GM12874 (cell line): ENCODE measurements around the gene MOGAT3.

ENCODE experiments used
- CTCF ChIP-seq: IDR thresholded peaks from 2 replicates; pipeline ENCODE4 v1.5.1; 2011; ENCODE audit warnings: low read depth, mild to moderate bottlenecking, control low read depth, low read length, moderate library complexity; ENCODE audit not compliant: insufficient read depth

The MOGAT3 gene

GRCh38 chr7:101167645-101168411, 33.0 kb downstream of the MOGAT3 start:
- TF ChIP-seq CTCF: no peak

- no peak for TF ChIP-seq CTCF
These were observed 33.8 kb downstream of the MOGAT3 start for GRCh38 chr7:101166909-101167644.

- TF ChIP-seq CTCF: no peak
These were observed 34.3 kb downstream of the MOGAT3 start for GRCh38 chr7:101166648-101166908.

- TF ChIP-seq CTCF: no peak
These were observed 34.7 kb downstream of the MOGAT3 start for GRCh38 chr7:101165958-101166647.

- TF ChIP-seq CTCF: no peak
These were observed 35.5 kb downstream of the MOGAT3 start, which contains the start of gene VGF for GRCh38 chr7:101165075-101165957. TSS of gene VGF (minus strand) at chr7:101165569. CDS start at chr7:101164843, 726 bp downstream.

- no peak for TF ChIP-seq CTCF
These were observed 36.6 kb downstream of the MOGAT3 start for GRCh38 chr7:101164071-101164840.
